ENCODE measurements around the gene ZBTB1. TPM values are rescaled to one million over a fixed set of nuclear protein-coding genes. Genes with fewer than 3 reads are reported as not detected.

The ZBTB1 gene
- total RNA-seq, 1 experiment from 2014 or later = 97.5 TPM

Small RNA genes within 50 kb of the gene (small RNA-seq; reads per million reads assigned to genes)
- gene AL049869.4 = not detected

Other genes starting within 250 kb of the ZBTB1 start
- gene ESR2, start 210.4 kb upstream of the ZBTB1 start, total RNA-seq (2014; rRNA removed; shearing (Covaris generic); ENCODE audit: low replicate concordance) = 87.8 and 101 TPM in 2 replicates
- 59.7 and 62.4 TPM in 2 replicates for gene MTHFD1, start 116.4 kb upstream of the ZBTB1 start, total RNA-seq (2014; rRNA removed; shearing (Covaris generic); ENCODE audit: low replicate concordance)
- gene AKAP5, start 39.3 kb upstream of the ZBTB1 start, total RNA-seq (2014; rRNA removed; shearing (Covaris generic); ENCODE audit: low replicate concordance) = 0.22 and 0.56 TPM in 2 replicates
- gene ZBTB25, start 932 bp upstream of the ZBTB1 start, total RNA-seq (2014; rRNA removed; shearing (Covaris generic); ENCODE audit: low replicate concordance) = 19.6 and 26.3 TPM in 2 replicates
- gene HSPA2, start 36.0 kb downstream of the ZBTB1 start, total RNA-seq (2014; rRNA removed; shearing (Covaris generic); ENCODE audit: low replicate concordance) = 0.15 and 0.22 TPM in 2 replicates
- gene PPP1R36, start 45.2 kb downstream of the ZBTB1 start, total RNA-seq (2014; rRNA removed; shearing (Covaris generic); ENCODE audit: low replicate concordance) = 0.18 and 1.7 TPM in 2 replicates
- not detected in 2 replicates for gene PLEKHG3, start 199.7 kb downstream of the ZBTB1 start, total RNA-seq (2014; rRNA removed; shearing (Covaris generic); ENCODE audit: low replicate concordance)

All from Karpas-422 (cell line).